HCT116 (cell line): ENCODE measurements around the gene TGM6.

ENCODE experiments used
- EZH2phosphoT487 ChIP-seq: fragments of 200-600 bp; IDR thresholded peaks from 2 replicates; pipeline ENCODE4 v1.6.1; 2018; ENCODE audit warnings: antibody characterized with exemption, borderline replicate concordance
- RAD21 ChIP-seq: IDR thresholded peaks from 2 replicates; pipeline ENCODE4 v1.6.1; 2012; ENCODE audit warnings: low read depth, mild to moderate bottlenecking
- SP1 ChIP-seq: IDR thresholded peaks from 2 replicates; pipeline ENCODE4 v1.6.1; 2012; ENCODE audit warnings: low read depth
- TF ChIP-seq, protein P1 (sequence below), 3 experiments: fragments of 200-600 bp in 1 of 3; sonication (generic) in 1 of 3; IDR thresholded peaks in 2 of 3; conservative IDR thresholded peaks in 1 of 3; 2 replicates each; pipeline ENCODE4 v1.5.1; 2012 to 2017; ENCODE audit warnings: low read depth in 2 of 3, low read length in 2 of 3, antibody characterized with exemption in 1 of 3, borderline replicate concordance in 1 of 3, control low read depth in 1 of 3, mild to moderate bottlenecking in 1 of 3, mixed read lengths in 1 of 3, mixed run types in 1 of 3, moderate library complexity in 1 of 3; ENCODE audit not compliant: insufficient read depth in 1 of 3
- TF ChIP-seq, protein P2 (sequence below): IDR thresholded peaks from 2 replicates; pipeline ENCODE4 v1.6.1; 2012

- TF ChIP-seq RAD21 (no peak), SP1 (no peak), EZH2phosphoT487 (no peak)
- TF ChIP-seq, protein P1, sequence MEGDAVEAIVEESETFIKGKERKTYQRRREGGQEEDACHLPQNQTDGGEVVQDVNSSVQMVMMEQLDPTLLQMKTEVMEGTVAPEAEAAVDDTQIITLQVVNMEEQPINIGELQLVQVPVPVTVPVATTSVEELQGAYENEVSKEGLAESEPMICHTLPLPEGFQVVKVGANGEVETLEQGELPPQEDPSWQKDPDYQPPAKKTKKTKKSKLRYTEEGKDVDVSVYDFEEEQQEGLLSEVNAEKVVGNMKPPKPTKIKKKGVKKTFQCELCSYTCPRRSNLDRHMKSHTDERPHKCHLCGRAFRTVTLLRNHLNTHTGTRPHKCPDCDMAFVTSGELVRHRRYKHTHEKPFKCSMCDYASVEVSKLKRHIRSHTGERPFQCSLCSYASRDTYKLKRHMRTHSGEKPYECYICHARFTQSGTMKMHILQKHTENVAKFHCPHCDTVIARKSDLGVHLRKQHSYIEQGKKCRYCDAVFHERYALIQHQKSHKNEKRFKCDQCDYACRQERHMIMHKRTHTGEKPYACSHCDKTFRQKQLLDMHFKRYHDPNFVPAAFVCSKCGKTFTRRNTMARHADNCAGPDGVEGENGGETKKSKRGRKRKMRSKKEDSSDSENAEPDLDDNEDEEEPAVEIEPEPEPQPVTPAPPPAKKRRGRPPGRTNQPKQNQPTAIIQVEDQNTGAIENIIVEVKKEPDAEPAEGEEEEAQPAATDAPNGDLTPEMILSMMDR (IDR thresholded peaks at IDR 0.05 in 2 of 3, conservative IDR thresholded peaks at IDR 0.05 in 1 of 3; ENCODE audit: borderline replicate concordance in 1 of 3, insufficient read depth in 1 of 3, low read depth in 2 of 3, low read length in 2 of 3) = no peak
- TF ChIP-seq, protein P2, sequence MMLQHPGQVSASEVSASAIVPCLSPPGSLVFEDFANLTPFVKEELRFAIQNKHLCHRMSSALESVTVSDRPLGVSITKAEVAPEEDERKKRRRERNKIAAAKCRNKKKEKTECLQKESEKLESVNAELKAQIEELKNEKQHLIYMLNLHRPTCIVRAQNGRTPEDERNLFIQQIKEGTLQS = no peak
These were observed 27.5 kb upstream of the TGM6 start for GRCh38 chr20:2353231-2353630.
